GM12872 (cell line): Measurements from ENCODE around the gene TMEM63C.

Source experiments
- CTCF ChIP-seq: IDR thresholded peaks from 3 replicates; pipeline ENCODE4 v1.5.1; 2011; ENCODE audit warnings: low read depth, mild to moderate bottlenecking, low read length, moderate library complexity; ENCODE audit not compliant: insufficient read depth

The TMEM63C gene

GRCh38 chr14:77306416-77306815, 124.8 kb downstream of the TMEM63C start:
- TF ChIP-seq CTCF, result no peak

- no peak for TF ChIP-seq CTCF
These were observed 125.4 kb downstream of the TMEM63C start for GRCh38 chr14:77306851-77307496.
